GM21619 (cell line): ENCODE measurements around the gene PLXNA2.

Experiments
- ATAC-seq: cut with Tn5 transposase; IDR thresholded peaks from one replicate; pipeline ENCODE4 v1.9.1; 2021; ENCODE audit not compliant: unreplicated experiment

The PLXNA2 gene

GRCh38 chr1:208225954-208226937 is 17.9 kb downstream of the PLXNA2 start:
- ATAC-seq: no peak

- ATAC-seq: no peak
Observed at GRCh38 chr1:208224192-208224713, 19.9 kb downstream of the PLXNA2 start.

DNA sequence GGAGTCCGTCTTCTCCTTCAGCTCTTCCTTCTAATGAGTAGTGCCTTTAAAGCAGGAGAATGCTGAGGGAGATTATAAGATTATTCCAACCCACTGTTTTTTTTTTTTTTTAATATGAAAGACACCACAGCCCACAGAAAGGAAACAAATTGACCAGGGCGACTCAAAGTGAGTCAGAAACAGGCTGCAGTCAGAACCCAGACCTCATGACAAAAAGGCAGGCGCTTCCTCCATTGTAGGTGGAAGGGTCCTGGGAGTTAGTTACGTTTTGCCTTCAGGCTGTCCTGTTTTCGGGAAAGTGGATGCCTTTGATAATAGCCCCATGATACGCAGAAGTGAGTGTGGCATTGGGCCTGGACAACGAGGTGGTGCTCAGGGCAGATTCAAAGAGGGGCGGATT is 21.0 kb downstream of the PLXNA2 start:
- ATAC-seq: no peak

GRCh38 chr1:208222376-208223126 is 21.6 kb downstream of the PLXNA2 start:
- no peak for ATAC-seq

GRCh38 chr1:208221291-208221622 is 22.9 kb downstream of the PLXNA2 start:
- no peak for ATAC-seq

DNA sequence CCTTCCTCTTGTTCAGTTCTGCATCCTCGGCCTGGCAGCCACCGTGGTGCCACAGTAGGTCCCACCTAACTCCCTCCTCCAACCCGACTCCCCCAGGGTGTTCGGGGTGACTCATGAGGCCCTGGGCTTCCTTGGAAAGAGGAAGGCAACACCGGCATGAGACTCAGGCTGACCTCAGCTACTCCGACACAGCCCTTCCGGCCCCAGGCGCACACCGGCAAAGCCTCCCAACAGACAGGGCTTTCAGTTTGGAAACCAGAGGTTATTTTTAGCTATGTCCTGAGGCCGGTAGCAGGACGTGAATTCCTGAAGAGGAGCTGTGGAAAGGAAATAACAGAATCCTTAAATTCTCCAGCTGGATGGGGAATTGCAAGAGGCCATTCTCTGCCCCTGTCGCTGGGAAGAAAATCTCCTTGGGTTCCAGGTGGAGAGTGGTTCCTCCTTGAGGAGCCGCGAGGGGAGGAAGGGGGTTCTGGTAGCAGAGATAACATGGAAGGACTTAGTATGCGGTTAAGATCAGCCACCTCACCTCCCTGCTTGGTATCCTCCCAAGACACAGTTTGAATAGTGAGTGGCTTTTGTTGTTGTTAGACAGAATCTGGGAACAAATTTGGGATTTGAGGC is 24.4 kb downstream of the PLXNA2 start:
- ATAC-seq: no peak

DNA sequence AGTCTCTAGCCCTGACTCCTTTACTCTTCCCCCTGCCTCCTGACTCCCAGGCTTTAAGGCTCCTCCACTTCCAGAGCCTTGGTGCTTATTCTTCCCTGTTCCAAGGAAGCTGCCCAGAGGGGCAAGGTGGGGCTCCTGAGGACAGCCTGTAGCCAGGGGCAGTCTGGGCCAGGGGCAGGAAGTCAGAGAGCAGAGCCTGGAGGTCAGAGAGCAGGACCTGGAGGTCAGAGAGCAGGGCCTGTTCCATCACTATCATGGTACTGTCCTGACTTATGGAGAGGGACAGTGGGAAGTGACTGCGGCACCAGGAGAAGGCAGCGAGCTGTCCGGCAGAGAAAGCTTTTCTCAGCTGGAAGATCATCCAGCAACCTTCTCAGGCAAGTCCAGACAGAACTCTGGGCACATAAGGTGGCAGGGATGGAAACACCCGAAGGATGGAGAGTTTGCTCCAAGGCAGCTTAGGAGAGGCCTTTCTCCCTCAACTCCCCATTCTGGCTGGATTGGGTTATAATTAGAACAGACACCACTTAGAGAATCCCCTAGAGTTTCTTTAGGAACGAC is 25.0 kb downstream of the PLXNA2 start:
- ATAC-seq: no peak

GRCh38 chr1:208218237-208219097 is 25.7 kb downstream of the PLXNA2 start:
- no peak for ATAC-seq

DNA sequence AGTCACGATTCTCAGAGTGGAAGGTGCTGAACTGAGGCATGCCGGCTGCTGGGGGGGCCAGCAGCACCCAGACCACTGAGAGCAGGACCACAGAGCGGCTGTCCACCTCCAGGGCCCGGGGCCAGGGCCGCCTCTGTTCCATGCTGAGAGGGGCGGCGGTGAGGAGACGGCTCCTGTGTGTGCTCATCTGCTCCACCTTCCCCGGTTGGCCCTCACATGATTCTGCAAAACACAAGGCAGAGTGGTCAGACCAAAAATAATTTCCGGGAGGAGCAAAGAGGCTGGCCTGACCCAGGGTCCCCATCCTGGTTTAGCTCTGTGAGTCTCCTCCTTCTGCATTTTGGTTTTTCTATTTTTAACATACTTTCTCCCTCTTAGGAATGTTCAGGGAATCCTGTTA is 26.4 kb downstream of the PLXNA2 start:
- no peak for ATAC-seq

GRCh38 chr1:208216806-208217205 is 27.4 kb downstream of the PLXNA2 start:
- no peak for ATAC-seq

DNA sequence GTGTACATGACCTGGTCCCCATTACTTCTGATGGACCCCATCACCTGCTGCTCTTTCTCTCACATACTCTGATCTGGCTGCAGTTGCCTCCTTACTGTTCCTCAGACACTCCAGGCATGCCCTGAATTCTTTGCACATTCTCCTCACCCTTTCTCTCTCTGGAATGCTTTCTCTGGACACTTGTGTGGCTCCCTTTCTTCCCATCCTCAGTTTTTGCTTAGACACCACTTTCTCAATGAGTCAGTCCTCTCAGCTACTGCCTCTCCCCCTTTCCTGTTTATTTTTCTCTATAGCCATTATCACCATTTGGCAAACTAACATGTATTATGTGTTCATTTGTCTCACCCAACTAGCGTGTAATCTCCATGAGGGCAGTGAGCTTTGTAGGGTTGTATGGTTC is 28.1 kb downstream of the PLXNA2 start:
- no peak for ATAC-seq

DNA sequence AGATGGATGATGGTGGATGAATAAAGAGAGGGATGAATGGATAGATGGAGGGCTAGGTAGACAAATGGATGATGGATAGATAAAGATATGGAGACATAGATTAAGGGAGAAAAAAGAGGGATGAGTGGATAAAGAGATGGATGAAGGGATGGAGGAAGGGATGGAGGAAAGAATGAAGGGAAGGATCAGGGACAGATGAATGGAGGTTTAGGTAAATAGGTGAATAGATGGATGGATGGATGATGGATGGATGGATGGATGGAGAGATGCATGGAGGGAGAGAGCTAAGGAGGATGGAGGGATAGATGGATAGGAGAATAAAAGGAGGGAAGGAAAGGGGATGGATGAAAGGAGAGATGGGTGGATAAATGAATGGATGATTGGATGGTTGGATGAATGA is 28.8 kb downstream of the PLXNA2 start:
- no peak for ATAC-seq

DNA sequence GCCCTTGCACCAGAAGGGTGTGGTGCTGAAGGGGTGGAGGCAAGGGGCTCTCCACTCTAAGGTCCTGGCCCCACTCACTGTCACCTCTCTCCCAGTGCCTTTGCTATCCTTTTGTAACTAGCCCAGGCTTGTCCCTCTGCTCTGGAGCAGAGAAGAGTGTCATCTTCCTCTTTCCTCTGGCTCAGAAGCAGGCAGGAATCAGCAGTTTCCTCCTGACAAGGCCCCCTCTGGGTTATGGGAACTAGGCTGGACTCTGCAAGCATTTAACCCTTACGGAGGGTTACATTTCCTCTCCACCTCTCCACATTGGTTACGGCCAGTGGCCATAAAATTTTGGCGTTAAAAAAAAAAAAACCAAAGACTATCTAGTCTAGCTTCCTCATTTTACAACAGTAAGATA is 30.4 kb downstream of the PLXNA2 start:
- ATAC-seq: no peak

DNA sequence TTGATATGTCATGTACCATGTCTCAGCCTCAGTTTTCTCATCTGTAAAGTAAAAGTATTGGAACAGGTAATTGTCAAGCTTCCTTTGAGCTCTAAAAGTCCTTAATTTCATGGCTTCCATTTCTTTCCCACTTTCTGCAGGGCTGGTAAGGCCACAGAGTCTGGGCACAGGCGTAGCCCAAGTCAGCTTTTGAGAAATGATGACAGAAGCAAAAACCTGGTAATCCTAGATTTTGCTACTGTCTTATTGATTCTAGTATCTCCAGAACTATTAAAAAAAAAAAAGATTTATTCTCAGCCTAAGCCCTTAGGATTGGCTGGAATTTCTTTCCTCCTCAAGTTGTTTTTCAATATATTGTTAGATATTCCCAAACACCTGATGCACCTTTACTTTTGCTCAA is 31.3 kb downstream of the PLXNA2 start:
- no peak for ATAC-seq

- ATAC-seq: no peak
Observed at GRCh38 chr1:208211921-208212843, 32.0 kb downstream of the PLXNA2 start.

- no peak for ATAC-seq
Observed at GRCh38 chr1:208209896-208210589, 34.1 kb downstream of the PLXNA2 start.

DNA sequence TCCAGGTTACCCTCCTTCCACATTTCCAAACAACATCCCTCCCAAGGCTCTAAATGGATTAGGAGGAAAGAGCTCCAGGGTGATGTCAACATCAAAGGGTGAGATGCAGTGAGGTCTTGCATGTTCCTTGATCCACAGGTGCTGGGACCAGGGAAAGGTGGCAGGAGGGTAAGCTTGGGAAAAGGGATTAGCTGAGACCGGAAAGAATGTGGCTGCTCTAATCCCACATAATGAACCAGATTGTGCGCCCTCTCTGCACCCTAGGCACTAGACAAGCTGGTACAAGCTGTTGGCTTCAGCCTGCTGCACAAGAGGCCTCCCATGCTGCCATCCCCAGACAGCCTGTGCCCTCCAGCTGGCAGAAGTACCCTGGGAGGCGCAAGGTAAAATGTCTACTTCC is 34.9 kb downstream of the PLXNA2 start:
- ATAC-seq: no peak

GRCh38 chr1:208208132-208208487 is 36.1 kb downstream of the PLXNA2 start:
- ATAC-seq: no peak
